SK-N-SH treated with all-trans-retinoic acid at 6 μM for 48 hours (cell line): ENCODE measurements around the gene ARHGAP29.

Experiments used
- ATAC-seq: fragments of 200-7000 bp; cut with Tn5 transposase; 3 replicates; pipeline ENCODE4 v1.9.1; 2020; ENCODE audit warnings: mild to moderate bottlenecking, moderate library complexity
- ARNTL ChIP-seq: fragments of 450-650 bp; formaldehyde crosslinking; IDR thresholded peaks from 2 replicates; pipeline ENCODE4 v1.5.0; 2020; ENCODE audit warnings: low read depth, mild to moderate bottlenecking, moderate library complexity, borderline replicate concordance
- BACH2 ChIP-seq: fragments of 250-450 bp; sonication (Bioruptor Pico); IDR thresholded peaks from 2 replicates; pipeline ENCODE4 v1.9.0; 2021; ENCODE audit warnings: mild to moderate bottlenecking, borderline replicate concordance
- CREB5 ChIP-seq: fragments of 250-450 bp; sonication (Bioruptor Pico); IDR thresholded peaks from 2 replicates; pipeline ENCODE4 v1.5.1; 2020; ENCODE audit warnings: low read depth, mild to moderate bottlenecking, moderate library complexity
- CSDC2 ChIP-seq: fragments of 250-450 bp; sonication (Bioruptor Pico); IDR thresholded peaks from 2 replicates; pipeline ENCODE4 v1.5.0; 2020; ENCODE audit warnings: mild to moderate bottlenecking, moderate library complexity
- CSRNP3 ChIP-seq: fragments of 250-450 bp; sonication (Bioruptor Pico); IDR thresholded peaks from 2 replicates; pipeline ENCODE4 v1.5.1; 2021; ENCODE audit warnings: mild to moderate bottlenecking, moderate library complexity
- GLIS3 ChIP-seq: fragments of 250-450 bp; sonication (Bioruptor Pico); IDR thresholded peaks from 2 replicates; pipeline ENCODE4 v1.5.0; 2020; ENCODE audit warnings: mild to moderate bottlenecking, moderate library complexity
- ISL1 ChIP-seq: fragments of 250-450 bp; sonication (Bioruptor Pico); IDR thresholded peaks from 2 replicates; pipeline ENCODE4 v2.1.2; 2022; ENCODE audit warnings: mild to moderate bottlenecking, moderate library complexity
- POU6F1 ChIP-seq: fragments of 250-450 bp; sonication (Bioruptor Pico); IDR thresholded peaks from 2 replicates; pipeline ENCODE4 v1.8.0; 2021; ENCODE audit warnings: low read depth, mild to moderate bottlenecking, moderate library complexity, borderline replicate concordance
- PPARA ChIP-seq: fragments of 250-450 bp; sonication (Bioruptor Pico); IDR thresholded peaks from 2 replicates; pipeline ENCODE4 v1.5.0; 2020; ENCODE audit warnings: mild to moderate bottlenecking, borderline replicate concordance
- SNAI2 ChIP-seq: fragments of 250-450 bp; sonication (Bioruptor Pico); IDR thresholded peaks from 2 replicates; pipeline ENCODE4 v1.5.0; 2020; ENCODE audit warnings: mild to moderate bottlenecking, moderate library complexity
- TCF4 ChIP-seq: fragments of 250-450 bp; sonication (Bioruptor Pico); IDR thresholded peaks from 2 replicates; pipeline ENCODE4 v1.8.0; 2021; ENCODE audit warnings: mild to moderate bottlenecking, moderate library complexity, borderline replicate concordance
- TOX ChIP-seq: fragments of 250-450 bp; sonication (Bioruptor Pico); IDR thresholded peaks from 2 replicates; pipeline ENCODE4 v1.8.0; 2021; ENCODE audit warnings: mild to moderate bottlenecking, moderate library complexity, borderline replicate concordance
- TSHZ2 ChIP-seq: fragments of 250-450 bp; sonication (Bioruptor Pico); IDR thresholded peaks from 2 replicates; pipeline ENCODE4 v1.5.0; 2020; ENCODE audit warnings: mild to moderate bottlenecking, moderate library complexity
- ZC3H10 ChIP-seq: fragments of 250-450 bp; sonication (Bioruptor Pico); IDR thresholded peaks from 2 replicates; pipeline ENCODE4 v1.5.1; 2021; ENCODE audit warnings: mild to moderate bottlenecking, moderate library complexity
- ZFP3 ChIP-seq: fragments of 250-450 bp; sonication (Bioruptor Pico); IDR thresholded peaks from 2 replicates; pipeline ENCODE4 v1.5.0; 2020; ENCODE audit warnings: mild to moderate bottlenecking, moderate library complexity
- ZNF565 ChIP-seq: fragments of 450-650 bp; formaldehyde crosslinking; conservative IDR thresholded peaks from 2 replicates; pipeline ENCODE4 v1.5.0; 2020; ENCODE audit warnings: low read depth, mild to moderate bottlenecking, moderate library complexity
- ZNF8 ChIP-seq: fragments of 450-650 bp; formaldehyde crosslinking; IDR thresholded peaks from 2 replicates; pipeline ENCODE4 v1.5.0; 2020; ENCODE audit warnings: mild to moderate bottlenecking, moderate library complexity

ARHGAP29 gene

GRCh38 chr1:94237291-94238226 lies at the start of gene ARHGAP29:
Gene ARHGAP29, minus strand, starts transcription at chr1:94237584. Its CDS starts 5,973 bp downstream, at chr1:94231611.
- no peak for TF ChIP-seq TOX (CRISPR knock-in tag)
- no peak for TF ChIP-seq ZNF565
- TF ChIP-seq ZC3H10 (CRISPR knock-in tag), result no peak
- no peak for TF ChIP-seq ZNF8 (CRISPR knock-in tag)
- TF ChIP-seq CREB5 (CRISPR knock-in tag), result no peak
- no peak for TF ChIP-seq ARNTL
- TF ChIP-seq TSHZ2 (CRISPR knock-in tag), result peak; percentile 6; the same call in 1 of the 2 replicates
- no peak for TF ChIP-seq BACH2 (CRISPR knock-in tag)
- TF ChIP-seq ZFP3 (CRISPR knock-in tag), result no peak
- ATAC-seq, result peak; percentile 89

GRCh38 chr1:94286864-94287437 lies 49.6 kb upstream of the ARHGAP29 start:
- TF ChIP-seq SNAI2 (CRISPR knock-in tag), result no peak

GRCh38 chr1:94285031-94285654 lies 47.8 kb upstream of the ARHGAP29 start:
- no peak; the same call in 2 of the 3 replicates for ATAC-seq
- TF ChIP-seq TCF4 (no peak), ISL1 (CRISPR knock-in tag) (no peak), TOX (CRISPR knock-in tag) (no peak), GLIS3 (CRISPR knock-in tag) (no peak), PPARA (CRISPR knock-in tag) (no peak), ZNF565 (no peak), ZNF8 (CRISPR knock-in tag) (no peak), CSDC2 (no peak), CREB5 (CRISPR knock-in tag) (no peak), CSRNP3 (CRISPR knock-in tag) (no peak), POU6F1 (CRISPR knock-in tag) (no peak), ZC3H10 (CRISPR knock-in tag) (no peak)
- TF ChIP-seq, all 23 proteins: peak for 0

More at GRCh38 chr1:94286864-94287437, 49.6 kb upstream of the ARHGAP29 start:
- ATAC-seq, result no peak
